Heart left ventricle (tissue), 16 donors: ENCODE measurements around the gene VTI1A. TPM values are rescaled to one million over a fixed set of nuclear protein-coding genes. Genes with fewer than 3 reads are reported as not detected.

Source experiments
- ATAC-seq, 4 donors: fragments of 200-7000 bp; cut with Tn5 transposase; one replicate each; pipeline ENCODE4 v1.9.1; 2020 to 2022; ENCODE audit warnings: moderate library complexity in 4 of 4, mild to moderate bottlenecking in 3 of 4, moderate number of reproducible peaks in 1 of 4
- DNase-seq, 5 donors: peaks; one replicate each; pipeline ENCODE4 v3.0.0-alpha.2; 2020
- H3K27ac ChIP-seq, 12 donors: fragments of 200-600 bp; sonication (generic) in 4 of 12; one replicate each; pipeline versions ENCODE4 v1.5.0 to v1.8.0; 2016 to 2022; ENCODE audit warnings: mild to moderate bottlenecking in 2 of 12
- H3K27me3 ChIP-seq, 9 donors: fragments of 200-600 bp; sonication (generic) in 2 of 9; one replicate each; pipeline versions ENCODE4 v1.5.1 to v1.8.0; 2016 to 2022; ENCODE audit warnings: mild to moderate bottlenecking in 3 of 9
- H3K36me3 ChIP-seq, 9 donors: fragments of 200-600 bp; sonication (generic) in 2 of 9; one replicate each; pipeline versions ENCODE4 v1.5.0 to v1.8.0; 2018 to 2022; ENCODE audit warnings: mild to moderate bottlenecking in 2 of 9
- H3K4me1 ChIP-seq, 12 donors: fragments of 200-600 bp; sonication (generic) in 4 of 12; one replicate each; pipeline versions ENCODE4 v1.5.0 to v1.8.0; 2016 to 2022; ENCODE audit warnings: mild to moderate bottlenecking in 3 of 12
- H3K4me3 ChIP-seq, 12 donors: fragments of 200-600 bp; sonication (generic) in 4 of 12; one replicate each; pipeline versions ENCODE4 v1.5.0 to v1.8.0; 2017 to 2022; ENCODE audit warnings: mild to moderate bottlenecking in 9 of 12, moderate library complexity in 4 of 12
- H3K9me3 ChIP-seq, 12 donors: fragments of 200-600 bp; sonication (generic) in 4 of 12; one replicate each; pipeline versions ENCODE4 v1.5.0 to v1.8.0; 2016 to 2022; ENCODE audit warnings: mild to moderate bottlenecking in 1 of 12
- CTCF ChIP-seq, 12 donors: fragments of 200-600 bp; sonication (generic) in 4 of 12; IDR thresholded peaks; one replicate each; pipeline versions ENCODE4 v1.5.0 to v1.8.0; 2018 to 2022; ENCODE audit warnings: antibody characterized with exemption in 12 of 12, mild to moderate bottlenecking in 5 of 12
- POLR2A ChIP-seq, 2 donors: fragments of 450-650 bp; IDR thresholded peaks; one replicate each; pipeline ENCODE4 v1.6.1; 2017; ENCODE audit warnings: antibody characterized with exemption in 2 of 2, mild to moderate bottlenecking in 2 of 2, moderate library complexity in 2 of 2
- WGBS, 4 donors: extraction: QIAGEN DNeasy Blood & Tissue Kit in 2 of 4; methylation state at CpG; one replicate each; pipeline versions ENCODE4 v1.1.5 to v1.1.7; 2013 to 2018; 5-methylcytosine and 5-hydroxymethylcytosine counted together
- intact Hi-C, 10 donors: fragments of 100-400 bp; cut with DNase I; formaldehyde crosslinking; loops; one replicate each; pipeline versions ENCODE4 v1.11.1 to v1.14.2; 2022
- polyA plus RNA-seq, 2 donors: library from polyadenylated mRNA; stranded (reverse); fragments of 200-250 nt; gene quantifications; one replicate each; pipeline ENCODE4 v1.2.3, GENCODE V29; 2013
- total RNA-seq, 9 donors: library from RNA; depleted of rRNA in 2 of 9; stranded (reverse); fragments of >200 nt in 2 of 9; fragmentation: NEBNext Ultra II Directional in 3 of 9; extraction: Animal tissue kit (Norgen Biotek cat#: 25700) in 3 of 9; gene quantifications; one replicate each; pipeline versions ENCODE4 v1.1.0 to v1.2.4, GENCODE V29; 2016 to 2023
- donor health status: ischemic (EF 13 %, LVEDD 7.1; RV severe dilation, severe dysfunction).
- donor health status: healthy with polysubstance abuse.
- donor health status: DM: no; HTN: yes; CAD: no.
- donor health status: DM: no; HTN: no; CAD: no.
- donor health status: ischemic (EF 25% LVEDD 6.9; RV normal size, moderate dysfunction).
- donor health status: ischemic (EF 25% LVEDD 5.7; RV mildly dilated, moderate dysfunction).
- donor health status: healthy.
- donor health status: DM: yes; HTN: yes; CAD: no.
- donor health status: ischemic (EF 35%, LVEDD 5.7; RV mildly dilated, moderate dysfunction).
- donor health status: nonischemic (EF 11% LVEDD 7.7; RV severe dilation, severe dysfunction).
- donor health status: DM: yes; HTN: yes; CAD: no.
- donor health status: PGD.
- donor health status: ischemic (EF 29% LVEDD 5.4; RV normal size, mild dysfunction).
- donor health status: nonischemic (EF 23%, LVEDD 6.1; RV moderate dilation, normal function).

The VTI1A gene
- total and polyA plus RNA-seq, 11 donors: 6.0 to 33.1 (median 23.2) TPM

GRCh38 chr10:112650588-112651030 lies 203.6 kb downstream of the VTI1A start:
- intact Hi-C loops: no loop called here
- Histone ChIP-seq H3K36me3 (no peaks in the 10 kb centered on the region), H3K27ac (no peak overlapping the region), H3K4me1 (no peaks in the 10 kb centered on the region), H3K4me3 (no peak overlapping the region), H3K27me3 (no peaks in the 10 kb centered on the region), H3K9me3 (no peaks in the 10 kb centered on the region)
- DNase-seq (no peak), ATAC-seq (no peak)
- TF ChIP-seq POLR2A (IDR thresholded peaks at IDR 0.05): no peak
- no peak for TF ChIP-seq CTCF (IDR thresholded peaks at IDR 0.05)
- WGBS, 4 donors: 90 to 93% (median 93%) methylated on average over 7 of the region's 7 CpGs

GRCh38 chr10:112653215-112653614 lies 206.2 kb downstream of the VTI1A start:
- Histone ChIP-seq H3K36me3 (no peaks in the 10 kb centered on the region), H3K27ac (no peak overlapping the region), H3K9me3 (no peaks in the 10 kb centered on the region), H3K4me1 (no peaks in the 10 kb centered on the region), H3K4me3 (no peak overlapping the region), H3K27me3 (no peaks in the 10 kb centered on the region)
- ATAC-seq (no peak), DNase-seq (no peak)
- 93 to 97% (median 94%) methylated on average over 6 of the region's 6 CpGs for WGBS, 4 donors
- TF ChIP-seq POLR2A (IDR thresholded peaks at IDR 0.05): no peak
- TF ChIP-seq CTCF (IDR thresholded peaks at IDR 0.05): no peak
- intact Hi-C loops: no loop called here

- DNase-seq: no peak
- H3K4me3 ChIP-seq: no peak overlapping the region
- ATAC-seq: no peak
- TF ChIP-seq CTCF (IDR thresholded peaks at IDR 0.05): no peak
- TF ChIP-seq POLR2A (IDR thresholded peaks at IDR 0.05): no peak
- no peak overlapping the region for H3K27ac ChIP-seq
- intact Hi-C loops: no loop called here
- no peaks in the 10 kb centered on the region for H3K36me3 ChIP-seq
- no peaks in the 10 kb centered on the region for H3K27me3 ChIP-seq
- no peaks in the 10 kb centered on the region for H3K4me1 ChIP-seq
- no peaks in the 10 kb centered on the region for H3K9me3 ChIP-seq
- WGBS, 4 donors: 85 to 92% (median 89%) methylated on average over 3 of the region's 3 CpGs
Measured at GRCh38 chr10:112653851-112654250, 206.8 kb downstream of the VTI1A start.

- no peak overlapping the region for H3K27ac ChIP-seq
- no peak overlapping the region for H3K4me3 ChIP-seq
- no peak for TF ChIP-seq CTCF (IDR thresholded peaks at IDR 0.05)
- no peak for TF ChIP-seq POLR2A (IDR thresholded peaks at IDR 0.05)
- WGBS, 4 donors: 94 to 96% (median 95%) methylated on average over 3 of the region's 3 CpGs
- no peaks in the 10 kb centered on the region for H3K27me3 ChIP-seq
- H3K36me3 ChIP-seq: no peaks in the 10 kb centered on the region
- DNase-seq (no peak), ATAC-seq (no peak)
- H3K9me3 ChIP-seq: no peaks in the 10 kb centered on the region
- intact Hi-C loops: no loop called here
- no peaks in the 10 kb centered on the region for H3K4me1 ChIP-seq
Measured at GRCh38 chr10:112654794-112655193, 207.8 kb downstream of the VTI1A start.
